ENCODE measurements around the gene PALD1.

Gene PALD1

DNA sequence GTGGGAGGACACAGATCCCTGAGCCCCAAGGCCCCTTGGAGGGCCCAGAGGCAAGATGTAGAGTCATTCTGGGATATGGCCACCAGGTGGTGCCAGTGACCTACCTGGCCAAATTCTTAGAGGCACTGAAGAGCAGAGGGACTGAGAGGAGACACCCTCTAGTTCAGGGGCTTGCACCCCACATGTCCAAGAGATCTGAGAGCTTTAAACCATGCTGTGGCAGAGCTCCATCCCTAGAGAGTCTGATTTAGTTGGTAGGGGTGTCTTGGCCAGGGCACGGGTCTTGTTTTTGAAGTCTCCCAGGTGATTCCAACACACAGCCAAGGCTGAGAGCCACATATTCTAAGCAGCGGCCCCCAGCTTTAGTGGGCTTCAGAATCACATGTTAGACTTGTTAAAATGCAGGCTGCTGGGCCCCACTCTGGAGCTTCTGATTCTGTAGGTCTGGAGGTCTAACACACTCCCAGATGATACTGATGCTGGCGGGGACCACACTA, 71.4 kb downstream of the PALD1 start:
- Histone ChIP-seq H3K36me3 (ENCODE audit: control insufficient read depth, low read length) (peaks cover 51% of the 10 kb centered on the region), H3K9me2 (replicated peaks; ENCODE audit: control insufficient read depth, low read length) (no peaks in the 10 kb centered on the region), H3K27ac (ENCODE audit: low read depth, low read length) (no peak overlapping the region), H3K79me2 (ENCODE audit: control insufficient read depth, low read length) (no peaks in the 10 kb centered on the region), H3K4me3 (ENCODE audit: low read length) (no peak overlapping the region), H3F3A (ENCODE audit: control insufficient read depth, insufficient read depth) (no peaks in the 10 kb centered on the region), H3K4me1 (ENCODE audit: control insufficient read depth, low read length) (no peaks in the 10 kb centered on the region), H3K27me3 (ENCODE audit: control insufficient read depth, low read length) (no peaks in the 10 kb centered on the region), H3K9me3 (ENCODE audit: control insufficient read depth, insufficient read depth, low read length) (no peaks in the 10 kb centered on the region), H3K4me2 (ENCODE audit: low read length) (no peak overlapping the region), H4K20me1 (ENCODE audit: control insufficient read depth, insufficient read depth, low read depth, low read length) (no peaks in the 10 kb centered on the region)
- TF ChIP-seq, protein P1, sequence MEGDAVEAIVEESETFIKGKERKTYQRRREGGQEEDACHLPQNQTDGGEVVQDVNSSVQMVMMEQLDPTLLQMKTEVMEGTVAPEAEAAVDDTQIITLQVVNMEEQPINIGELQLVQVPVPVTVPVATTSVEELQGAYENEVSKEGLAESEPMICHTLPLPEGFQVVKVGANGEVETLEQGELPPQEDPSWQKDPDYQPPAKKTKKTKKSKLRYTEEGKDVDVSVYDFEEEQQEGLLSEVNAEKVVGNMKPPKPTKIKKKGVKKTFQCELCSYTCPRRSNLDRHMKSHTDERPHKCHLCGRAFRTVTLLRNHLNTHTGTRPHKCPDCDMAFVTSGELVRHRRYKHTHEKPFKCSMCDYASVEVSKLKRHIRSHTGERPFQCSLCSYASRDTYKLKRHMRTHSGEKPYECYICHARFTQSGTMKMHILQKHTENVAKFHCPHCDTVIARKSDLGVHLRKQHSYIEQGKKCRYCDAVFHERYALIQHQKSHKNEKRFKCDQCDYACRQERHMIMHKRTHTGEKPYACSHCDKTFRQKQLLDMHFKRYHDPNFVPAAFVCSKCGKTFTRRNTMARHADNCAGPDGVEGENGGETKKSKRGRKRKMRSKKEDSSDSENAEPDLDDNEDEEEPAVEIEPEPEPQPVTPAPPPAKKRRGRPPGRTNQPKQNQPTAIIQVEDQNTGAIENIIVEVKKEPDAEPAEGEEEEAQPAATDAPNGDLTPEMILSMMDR (IDR thresholded peaks at IDR 0.05; ENCODE audit: low read depth, low read length, poor library complexity, severe bottlenecking) = peak; percentile 83
- TF ChIP-seq EZH2phosphoT487 (IDR thresholded peaks at IDR 0.05; ENCODE audit: borderline replicate concordance, low read length) = no peak

DNA sequence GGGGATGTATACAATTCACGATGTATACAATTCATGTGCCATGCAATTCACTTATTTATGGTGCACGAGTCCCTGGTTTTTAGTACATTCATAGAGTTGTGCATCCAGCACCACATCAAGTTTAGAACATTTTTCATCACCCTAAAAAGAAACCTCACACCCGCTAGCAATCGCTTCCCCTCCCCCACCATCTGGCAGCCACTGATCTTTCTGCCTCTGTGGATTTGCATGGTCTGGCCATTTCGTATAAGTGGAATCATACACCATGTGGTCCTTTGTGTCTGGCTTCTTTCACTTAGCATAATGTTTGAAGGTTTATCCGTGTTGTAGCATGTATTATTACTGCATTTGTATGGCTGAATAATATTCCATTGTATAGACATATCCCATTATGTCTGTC, 71.9 kb downstream of the PALD1 start:
- no peak overlapping the region for H3K4me2 ChIP-seq (ENCODE audit: low read length)

DNA sequence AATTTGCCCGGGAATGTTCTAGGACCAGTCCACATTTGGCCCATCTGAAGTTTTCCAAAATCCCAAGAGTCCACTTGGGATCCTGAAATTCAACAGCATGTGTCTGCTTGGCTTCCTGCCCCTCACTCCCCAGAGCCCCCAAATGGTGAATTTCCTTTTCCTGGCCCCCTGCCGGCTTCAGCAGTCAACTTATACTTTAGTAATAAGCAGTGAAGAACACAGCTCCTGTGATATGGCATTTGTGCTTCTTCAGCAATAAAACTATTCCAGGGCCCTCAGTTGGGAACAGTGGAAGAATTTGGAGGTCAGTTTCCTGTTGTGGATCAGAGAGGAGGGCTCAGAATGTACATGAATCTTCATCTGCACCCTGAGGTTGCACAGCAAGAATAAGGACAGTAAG, 72.9 kb downstream of the PALD1 start:
- Histone ChIP-seq H3K9me3 (ENCODE audit: control insufficient read depth, insufficient read depth, low read length) (no peaks in the 10 kb centered on the region), H3K27me3 (ENCODE audit: control insufficient read depth, low read length) (no peaks in the 10 kb centered on the region), H3K36me3 (ENCODE audit: control insufficient read depth, low read length) (peaks cover 55% of the 10 kb centered on the region), H3K4me1 (ENCODE audit: control insufficient read depth, low read length) (no peaks in the 10 kb centered on the region), H3F3A (ENCODE audit: control insufficient read depth, insufficient read depth) (no peaks in the 10 kb centered on the region), H3K79me2 (ENCODE audit: control insufficient read depth, low read length) (no peaks in the 10 kb centered on the region), H3K4me2 (ENCODE audit: low read length) (no peak overlapping the region), H3K27ac (ENCODE audit: low read depth, low read length) (no peak overlapping the region), H4K20me1 (ENCODE audit: control insufficient read depth, insufficient read depth, low read depth, low read length) (no peaks in the 10 kb centered on the region), H3K4me3 (ENCODE audit: low read length) (no peak overlapping the region), H3K9me2 (replicated peaks; ENCODE audit: control insufficient read depth, low read length) (no peaks in the 10 kb centered on the region)
- TF ChIP-seq, protein P1 (IDR thresholded peaks at IDR 0.05; ENCODE audit: low read depth, low read length, poor library complexity, severe bottlenecking) = no peak
- TF ChIP-seq EZH2phosphoT487 (IDR thresholded peaks at IDR 0.05; ENCODE audit: borderline replicate concordance, low read length) = no peak

More for the DNA sequence above, 71.9 kb downstream of the PALD1 start:
- Histone ChIP-seq H3F3A (ENCODE audit: control insufficient read depth, insufficient read depth) (no peaks in the 10 kb centered on the region), H4K20me1 (ENCODE audit: control insufficient read depth, insufficient read depth, low read depth, low read length) (no peaks in the 10 kb centered on the region), H3K27ac (ENCODE audit: low read depth, low read length) (no peak overlapping the region), H3K9me3 (ENCODE audit: control insufficient read depth, insufficient read depth, low read length) (no peaks in the 10 kb centered on the region), H3K4me3 (ENCODE audit: low read length) (no peak overlapping the region), H3K36me3 (ENCODE audit: control insufficient read depth, low read length) (peaks cover 55% of the 10 kb centered on the region), H3K79me2 (ENCODE audit: control insufficient read depth, low read length) (no peaks in the 10 kb centered on the region), H3K9me2 (replicated peaks; ENCODE audit: control insufficient read depth, low read length) (no peaks in the 10 kb centered on the region), H3K27me3 (ENCODE audit: control insufficient read depth, low read length) (no peaks in the 10 kb centered on the region), H3K4me1 (ENCODE audit: control insufficient read depth, low read length) (no peaks in the 10 kb centered on the region)
- no peak for TF ChIP-seq EZH2phosphoT487 (IDR thresholded peaks at IDR 0.05; ENCODE audit: borderline replicate concordance, low read length)
- TF ChIP-seq, protein P1 (IDR thresholded peaks at IDR 0.05; ENCODE audit: low read depth, low read length, poor library complexity, severe bottlenecking) = no peak

Measured in DOHH2 (cell line).